HEK293 (cell line): ENCODE data around the gene AKT3.

Experiments used
- CTCF ChIA-PET: fragments of 350-600 bp; formaldehyde crosslinking; extraction: SDS; loops from one replicate; lab custom pipeline; 2021; ENCODE audit warnings: antibody characterized with exemption; lab: Yijun Ruan, JAX
- POLR2A ChIA-PET: fragments of 300-600 bp; formaldehyde crosslinking; extraction: SDS; loops from one replicate; lab custom pipeline; 2020; ENCODE audit warnings: antibody characterized with exemption, inconsistent platforms; lab: Yijun Ruan, JAX
- H3K27ac ChIP-seq: fragments of 200-500 bp; sonication (Bioruptor generic); 2 replicates; pipeline ENCODE4 v1.5.1; 2014; ENCODE audit warnings: low read depth, low read length, control low read depth, inconsistent platforms; ENCODE audit errors: extremely low read depth
- H3K36me3 ChIP-seq, 2 experiments: fragments of 200-500 bp in 1 of 2; sonication (Bioruptor generic) in 1 of 2; 1 replicate in 1 of 2; 2 replicates in 1 of 2; pipeline ENCODE4 v1.5.1; 2014 to 2017; ENCODE audit warnings: inconsistent platforms in 2 of 2, low read length in 2 of 2; ENCODE audit not compliant: control insufficient read depth in 2 of 2, insufficient read depth in 1 of 2
- H3K4me1 ChIP-seq: fragments of 200-500 bp; sonication (Bioruptor generic); 2 replicates; pipeline ENCODE4 v1.5.1; 2014; ENCODE audit warnings: mild to moderate bottlenecking, low read length, inconsistent platforms; ENCODE audit not compliant: control insufficient read depth, insufficient read depth
- H3K4me3 ChIP-seq: 2 replicates; pipeline ENCODE4 v1.5.1; 2011; ENCODE audit warnings: low read depth, mild to moderate bottlenecking, control low read depth, low read length, moderate library complexity
- H3K9me3 ChIP-seq: fragments of 200-500 bp; sonication (Bioruptor generic); 2 replicates; pipeline ENCODE4 v1.5.1; 2014; ENCODE audit warnings: low read depth, low read length, inconsistent platforms; ENCODE audit not compliant: control insufficient read depth, insufficient read depth
- BCL11A ChIP-seq: fragments of 450-650 bp; formaldehyde crosslinking; IDR thresholded peaks from 2 replicates; pipeline ENCODE4 v1.5.1; 2016; ENCODE audit warnings: low read depth, missing biosample characterization, missing genetic modification characterization
- GLIS2 ChIP-seq: fragments of 450-650 bp; formaldehyde crosslinking; IDR thresholded peaks from 2 replicates; pipeline ENCODE4 v1.5.1; 2016; ENCODE audit warnings: missing biosample characterization, missing genetic modification characterization
- RBAK ChIP-seq: fragments of 450-650 bp; formaldehyde crosslinking; IDR thresholded peaks from 2 replicates; pipeline ENCODE4 v1.5.1; 2016; ENCODE audit warnings: missing biosample characterization, missing genetic modification characterization
- ZNF121 ChIP-seq: fragments of 450-650 bp; formaldehyde crosslinking; IDR thresholded peaks from 2 replicates; pipeline ENCODE4 v1.5.1; 2016; ENCODE audit warnings: missing biosample characterization, missing genetic modification characterization
- ZNF214 ChIP-seq: fragments of 450-650 bp; formaldehyde crosslinking; IDR thresholded peaks from 2 replicates; pipeline ENCODE4 v1.5.1; 2017; ENCODE audit warnings: missing biosample characterization, mild to moderate bottlenecking, missing genetic modification characterization, borderline replicate concordance
- ZNF239 ChIP-seq: fragments of 450-650 bp; formaldehyde crosslinking; IDR thresholded peaks from 2 replicates; pipeline ENCODE4 v1.5.1; 2016; ENCODE audit warnings: missing biosample characterization, missing genetic modification characterization
- ZNF341 ChIP-seq: fragments of 450-650 bp; formaldehyde crosslinking; IDR thresholded peaks from 2 replicates; pipeline ENCODE4; 2016; ENCODE audit warnings: low read depth, missing biosample characterization, missing genetic modification characterization
- ZNF501 ChIP-seq: fragments of 450-650 bp; formaldehyde crosslinking; IDR thresholded peaks from 2 replicates; pipeline ENCODE4 v1.5.1; 2016; ENCODE audit warnings: missing biosample characterization, missing genetic modification characterization
- ZNF510 ChIP-seq: fragments of 450-650 bp; formaldehyde crosslinking; IDR thresholded peaks from 2 replicates; pipeline ENCODE4 v1.5.1; 2018; ENCODE audit warnings: mild to moderate bottlenecking, missing genetic modification characterization, missing biosample characterization; ENCODE audit not compliant: insufficient replicate concordance
- ZNF571 ChIP-seq: fragments of 450-650 bp; formaldehyde crosslinking; IDR thresholded peaks from 2 replicates; pipeline ENCODE4 v1.5.0; 2017; ENCODE audit warnings: missing biosample characterization, missing genetic modification characterization
- ZNF664 ChIP-seq: fragments of 450-650 bp; formaldehyde crosslinking; IDR thresholded peaks from 2 replicates; pipeline ENCODE4 v1.5.1; 2016; ENCODE audit warnings: missing biosample characterization, missing genetic modification characterization
- ZNF768 ChIP-seq: fragments of 450-650 bp; formaldehyde crosslinking; IDR thresholded peaks from 2 replicates; pipeline ENCODE4 v1.5.1; 2018; ENCODE audit warnings: missing biosample characterization, mild to moderate bottlenecking, missing genetic modification characterization
- ZNF791 ChIP-seq: fragments of 450-650 bp; formaldehyde crosslinking; IDR thresholded peaks from 2 replicates; pipeline ENCODE4 v1.5.1; 2016; ENCODE audit warnings: missing biosample characterization, missing genetic modification characterization
- ZNF792 ChIP-seq: fragments of 450-650 bp; formaldehyde crosslinking; IDR thresholded peaks from 2 replicates; pipeline ENCODE4 v1.5.1; 2016; ENCODE audit warnings: missing biosample characterization, missing genetic modification characterization
- ZNF843 ChIP-seq: fragments of 450-650 bp; formaldehyde crosslinking; IDR thresholded peaks from 2 replicates; pipeline ENCODE4 v1.5.1; 2016; ENCODE audit warnings: missing biosample characterization, missing genetic modification characterization
- TF ChIP-seq, protein P1 (sequence below): fragments of 450-650 bp; formaldehyde crosslinking; IDR thresholded peaks from 2 replicates; pipeline ENCODE4 v1.5.1; 2016; ENCODE audit warnings: missing biosample characterization, missing genetic modification characterization
- TF ChIP-seq, protein P2 (sequence below): fragments of 450-650 bp; formaldehyde crosslinking; IDR thresholded peaks from 2 replicates; pipeline ENCODE4 v1.5.1; 2016; ENCODE audit warnings: missing biosample characterization, missing genetic modification characterization
- TF ChIP-seq, protein P3 (sequence below): fragments of 450-650 bp; formaldehyde crosslinking; conservative IDR thresholded peaks from 2 replicates; pipeline ENCODE4 v1.5.1; 2016; ENCODE audit warnings: low read depth, missing biosample characterization, missing genetic modification characterization
- TF ChIP-seq, protein P4 (sequence below): fragments of 450-650 bp; formaldehyde crosslinking; IDR thresholded peaks from 2 replicates; pipeline ENCODE4 v1.5.0; 2017; ENCODE audit warnings: missing biosample characterization, missing genetic modification characterization, borderline replicate concordance

Gene AKT3

DNA sequence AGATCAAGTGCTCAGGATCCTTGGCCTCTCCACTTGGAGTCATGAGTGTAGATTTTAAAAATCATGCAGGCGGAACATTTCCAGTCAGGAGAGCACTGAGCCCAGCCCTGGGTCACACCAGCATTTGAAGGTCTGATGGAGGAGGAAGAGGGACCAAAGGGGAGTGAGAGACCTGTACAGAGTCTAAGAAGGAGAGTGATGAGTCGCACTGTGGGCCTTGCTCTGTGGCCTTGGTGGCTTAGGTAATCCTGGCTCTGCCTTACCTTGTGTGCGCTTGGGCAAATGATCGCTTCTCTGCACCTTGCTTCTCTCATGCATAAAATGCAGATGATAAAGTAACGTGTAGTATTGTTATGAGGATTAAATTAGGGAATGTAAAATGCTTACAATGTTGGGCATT, 368.9 kb downstream of the AKT3 start:
- POLR2A ChIA-PET: no interaction called here
- no peak overlapping the region for H3K4me3 ChIP-seq
- H3K27ac ChIP-seq: no peak overlapping the region
- no peak for TF ChIP-seq ZNF501 (tag by site-specific recombination)
- TF ChIP-seq ZNF664: peak; percentile 62; the same call in 1 of the 2 replicates
- TF ChIP-seq, all 188 proteins: peak for 1
- Histone ChIP-seq H3K36me3 (no peaks in the 10 kb centered on the region), H3K9me3 (no peaks in the 10 kb centered on the region), H3K4me1 (no peaks in the 10 kb centered on the region)
- CTCF ChIA-PET: interaction anchor here (0.6 kb wide), 1 partner anchor 67 kb away, joined by 3 read pairs; no protein-coding TSS in a partner anchor

DNA sequence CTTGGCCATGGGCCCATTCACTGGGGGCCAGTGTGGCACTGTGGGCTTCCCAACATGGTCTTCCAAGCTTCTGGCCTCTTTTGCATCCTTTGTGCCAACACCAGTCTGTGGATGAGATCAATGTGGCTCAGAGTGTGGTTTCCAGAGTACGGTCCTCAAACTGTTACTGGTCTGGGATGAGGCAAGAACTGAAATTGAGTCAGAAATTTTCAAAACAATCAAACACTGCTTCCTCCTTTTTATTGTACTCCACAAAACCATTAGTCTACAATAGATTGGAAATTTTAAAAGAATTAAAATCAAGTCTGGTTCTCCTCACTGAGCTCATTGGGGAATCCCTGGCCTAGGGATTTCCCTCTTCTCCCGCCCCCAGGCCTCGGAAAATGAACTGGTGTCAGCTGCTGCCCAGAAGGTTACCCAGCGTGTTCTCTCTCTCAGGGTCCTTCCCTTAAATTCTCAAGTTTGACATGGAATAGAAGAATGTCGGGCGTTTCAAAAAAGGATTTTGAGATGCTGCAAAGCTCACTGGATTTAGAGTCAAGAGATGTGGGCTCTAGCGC, 372.2 kb downstream of the AKT3 start:
- H3K36me3 ChIP-seq: no peaks in the 10 kb centered on the region
- TF ChIP-seq GLIS2 (tag by site-specific recombination): no peak
- TF ChIP-seq ZNF571 (tag by site-specific recombination): no peak
- no peak for TF ChIP-seq ZNF791 (tag by site-specific recombination)
- no peak for TF ChIP-seq ZNF843 (tag by site-specific recombination)
- TF ChIP-seq, protein P1, sequence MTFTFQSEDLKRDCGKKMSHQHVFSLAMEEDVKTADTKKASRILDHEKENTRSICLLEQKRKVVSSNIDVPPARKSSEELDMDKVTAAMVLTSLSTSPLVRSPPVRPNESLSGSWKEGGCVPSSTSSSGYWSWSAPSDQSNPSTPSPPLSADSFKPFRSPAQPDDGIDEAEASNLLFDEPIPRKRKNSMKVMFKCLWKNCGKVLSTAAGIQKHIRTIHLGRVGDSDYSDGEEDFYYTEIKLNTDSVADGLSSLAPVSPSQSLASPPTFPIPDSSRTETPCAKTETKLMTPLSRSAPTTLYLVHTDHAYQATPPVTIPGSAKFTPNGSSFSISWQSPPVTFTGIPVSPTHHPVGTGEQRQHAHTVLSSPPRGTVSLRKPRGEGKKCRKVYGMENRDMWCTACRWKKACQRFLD (tag by site-specific recombination): no peak
- no peak for TF ChIP-seq ZNF121 (tag by site-specific recombination)
- no peak for TF ChIP-seq BCL11A (tag by site-specific recombination)
- H3K4me1 ChIP-seq: no peaks in the 10 kb centered on the region
- no peak overlapping the region for H3K27ac ChIP-seq
- ChIA-PET CTCF (interaction anchor here (0.6 kb wide), 1 partner anchor 24 kb away, joined by 3 read pairs; no protein-coding TSS in a partner anchor), POLR2A (no interaction called here)
- no peaks in the 10 kb centered on the region for H3K9me3 ChIP-seq
- no peak overlapping the region for H3K4me3 ChIP-seq

DNA sequence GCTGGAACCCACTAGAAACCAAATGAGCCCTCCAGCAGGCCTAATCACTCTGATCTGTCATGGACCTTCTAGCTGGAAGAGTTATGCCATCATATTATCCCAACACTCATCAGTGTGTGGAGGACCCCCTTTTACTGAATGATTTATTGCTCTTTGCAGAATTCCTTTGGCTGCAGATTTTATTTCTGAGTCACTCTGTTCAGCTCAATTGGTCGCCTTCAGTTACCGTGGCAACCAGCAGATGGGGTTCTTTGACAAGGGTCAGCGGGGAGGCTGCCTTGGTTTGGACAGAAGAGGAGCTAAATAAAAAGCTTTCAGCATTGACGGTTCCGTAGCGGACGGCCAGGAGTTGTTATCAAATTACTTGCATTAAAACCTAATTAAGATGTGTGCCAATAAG, 374.1 kb downstream of the AKT3 start:
- TF ChIP-seq ZNF239 (tag by site-specific recombination): no peak
- TF ChIP-seq, protein P2, sequence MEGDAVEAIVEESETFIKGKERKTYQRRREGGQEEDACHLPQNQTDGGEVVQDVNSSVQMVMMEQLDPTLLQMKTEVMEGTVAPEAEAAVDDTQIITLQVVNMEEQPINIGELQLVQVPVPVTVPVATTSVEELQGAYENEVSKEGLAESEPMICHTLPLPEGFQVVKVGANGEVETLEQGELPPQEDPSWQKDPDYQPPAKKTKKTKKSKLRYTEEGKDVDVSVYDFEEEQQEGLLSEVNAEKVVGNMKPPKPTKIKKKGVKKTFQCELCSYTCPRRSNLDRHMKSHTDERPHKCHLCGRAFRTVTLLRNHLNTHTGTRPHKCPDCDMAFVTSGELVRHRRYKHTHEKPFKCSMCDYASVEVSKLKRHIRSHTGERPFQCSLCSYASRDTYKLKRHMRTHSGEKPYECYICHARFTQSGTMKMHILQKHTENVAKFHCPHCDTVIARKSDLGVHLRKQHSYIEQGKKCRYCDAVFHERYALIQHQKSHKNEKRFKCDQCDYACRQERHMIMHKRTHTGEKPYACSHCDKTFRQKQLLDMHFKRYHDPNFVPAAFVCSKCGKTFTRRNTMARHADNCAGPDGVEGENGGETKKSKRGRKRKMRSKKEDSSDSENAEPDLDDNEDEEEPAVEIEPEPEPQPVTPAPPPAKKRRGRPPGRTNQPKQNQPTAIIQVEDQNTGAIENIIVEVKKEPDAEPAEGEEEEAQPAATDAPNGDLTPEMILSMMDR: peak; percentile 25; the same call in 1 of the 2 replicates
- CTCF ChIA-PET: interaction anchor here (1.0 to 1.1 kb wide), 2 partner anchors 280 to 796 kb away, joined by 3 to 7 read pairs; no protein-coding TSS in a partner anchor
- no peaks in the 10 kb centered on the region for H3K9me3 ChIP-seq

DNA sequence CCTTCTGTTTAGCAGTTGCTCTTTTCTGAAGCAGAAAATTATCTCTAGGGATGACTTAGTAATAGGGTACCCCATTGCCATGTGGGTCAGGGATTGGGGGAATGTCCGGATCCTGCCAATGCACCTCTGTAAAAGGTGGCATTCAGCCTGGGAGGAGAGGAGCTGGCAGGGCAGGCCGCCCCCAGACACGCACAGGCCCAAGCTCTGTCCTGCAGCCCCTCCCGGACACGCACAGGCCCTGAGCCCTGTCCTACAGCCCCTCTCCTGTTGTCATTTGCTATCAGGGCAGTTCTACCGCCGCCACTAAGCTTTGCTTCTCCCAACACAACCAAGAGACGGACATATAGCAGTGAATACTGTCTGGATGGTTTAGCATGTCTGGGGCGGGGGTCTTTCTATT, 375.1 kb downstream of the AKT3 start:
- no peak overlapping the region for H3K4me3 ChIP-seq
- no peak overlapping the region for H3K27ac ChIP-seq
- CTCF ChIA-PET: no interaction called here
- no peaks in the 10 kb centered on the region for H3K4me1 ChIP-seq
- H3K36me3 ChIP-seq: no peaks in the 10 kb centered on the region
- POLR2A ChIA-PET: no interaction called here
- no peaks in the 10 kb centered on the region for H3K9me3 ChIP-seq
- TF ChIP-seq, protein P3, sequence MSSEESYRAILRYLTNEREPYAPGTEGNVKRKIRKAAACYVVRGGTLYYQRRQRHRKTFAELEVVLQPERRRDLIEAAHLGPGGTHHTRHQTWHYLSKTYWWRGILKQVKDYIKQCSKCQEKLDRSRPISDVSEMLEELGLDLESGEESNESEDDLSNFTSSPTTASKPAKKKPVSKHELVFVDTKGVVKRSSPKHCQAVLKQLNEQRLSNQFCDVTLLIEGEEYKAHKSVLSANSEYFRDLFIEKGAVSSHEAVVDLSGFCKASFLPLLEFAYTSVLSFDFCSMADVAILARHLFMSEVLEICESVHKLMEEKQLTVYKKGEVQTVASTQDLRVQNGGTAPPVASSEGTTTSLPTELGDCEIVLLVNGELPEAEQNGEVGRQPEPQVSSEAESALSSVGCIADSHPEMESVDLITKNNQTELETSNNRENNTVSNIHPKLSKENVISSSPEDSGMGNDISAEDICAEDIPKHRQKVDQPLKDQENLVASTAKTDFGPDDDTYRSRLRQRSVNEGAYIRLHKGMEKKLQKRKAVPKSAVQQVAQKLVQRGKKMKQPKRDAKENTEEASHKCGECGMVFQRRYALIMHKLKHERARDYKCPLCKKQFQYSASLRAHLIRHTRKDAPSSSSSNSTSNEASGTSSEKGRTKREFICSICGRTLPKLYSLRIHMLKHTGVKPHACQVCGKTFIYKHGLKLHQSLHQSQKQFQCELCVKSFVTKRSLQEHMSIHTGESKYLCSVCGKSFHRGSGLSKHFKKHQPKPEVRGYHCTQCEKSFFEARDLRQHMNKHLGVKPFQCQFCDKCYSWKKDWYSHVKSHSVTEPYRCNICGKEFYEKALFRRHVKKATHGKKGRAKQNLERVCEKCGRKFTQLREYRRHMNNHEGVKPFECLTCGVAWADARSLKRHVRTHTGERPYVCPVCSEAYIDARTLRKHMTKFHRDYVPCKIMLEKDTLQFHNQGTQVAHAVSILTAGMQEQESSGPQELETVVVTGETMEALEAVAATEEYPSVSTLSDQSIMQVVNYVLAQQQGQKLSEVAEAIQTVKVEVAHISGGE (tag by site-specific recombination): no peak
- TF ChIP-seq, protein P4, sequence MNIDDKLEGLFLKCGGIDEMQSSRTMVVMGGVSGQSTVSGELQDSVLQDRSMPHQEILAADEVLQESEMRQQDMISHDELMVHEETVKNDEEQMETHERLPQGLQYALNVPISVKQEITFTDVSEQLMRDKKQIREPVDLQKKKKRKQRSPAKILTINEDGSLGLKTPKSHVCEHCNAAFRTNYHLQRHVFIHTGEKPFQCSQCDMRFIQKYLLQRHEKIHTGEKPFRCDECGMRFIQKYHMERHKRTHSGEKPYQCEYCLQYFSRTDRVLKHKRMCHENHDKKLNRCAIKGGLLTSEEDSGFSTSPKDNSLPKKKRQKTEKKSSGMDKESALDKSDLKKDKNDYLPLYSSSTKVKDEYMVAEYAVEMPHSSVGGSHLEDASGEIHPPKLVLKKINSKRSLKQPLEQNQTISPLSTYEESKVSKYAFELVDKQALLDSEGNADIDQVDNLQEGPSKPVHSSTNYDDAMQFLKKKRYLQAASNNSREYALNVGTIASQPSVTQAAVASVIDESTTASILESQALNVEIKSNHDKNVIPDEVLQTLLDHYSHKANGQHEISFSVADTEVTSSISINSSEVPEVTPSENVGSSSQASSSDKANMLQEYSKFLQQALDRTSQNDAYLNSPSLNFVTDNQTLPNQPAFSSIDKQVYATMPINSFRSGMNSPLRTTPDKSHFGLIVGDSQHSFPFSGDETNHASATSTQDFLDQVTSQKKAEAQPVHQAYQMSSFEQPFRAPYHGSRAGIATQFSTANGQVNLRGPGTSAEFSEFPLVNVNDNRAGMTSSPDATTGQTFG: no peak
- TF ChIP-seq ZNF501 (tag by site-specific recombination) (no peak), RBAK (tag by site-specific recombination) (no peak), ZNF792 (no peak), ZNF510 (tag by site-specific recombination) (no peak), ZNF768 (tag by site-specific recombination) (no peak), ZNF341 (tag by site-specific recombination) (no peak), ZNF214 (no peak)

More for the DNA sequence above, 374.1 kb downstream of the AKT3 start:
- POLR2A ChIA-PET: no interaction called here
- no peak overlapping the region for H3K27ac ChIP-seq
- no peak overlapping the region for H3K4me3 ChIP-seq
- no peaks in the 10 kb centered on the region for H3K4me1 ChIP-seq
- no peaks in the 10 kb centered on the region for H3K36me3 ChIP-seq
